ENCODE data around the gene ZNF428.

DNA sequence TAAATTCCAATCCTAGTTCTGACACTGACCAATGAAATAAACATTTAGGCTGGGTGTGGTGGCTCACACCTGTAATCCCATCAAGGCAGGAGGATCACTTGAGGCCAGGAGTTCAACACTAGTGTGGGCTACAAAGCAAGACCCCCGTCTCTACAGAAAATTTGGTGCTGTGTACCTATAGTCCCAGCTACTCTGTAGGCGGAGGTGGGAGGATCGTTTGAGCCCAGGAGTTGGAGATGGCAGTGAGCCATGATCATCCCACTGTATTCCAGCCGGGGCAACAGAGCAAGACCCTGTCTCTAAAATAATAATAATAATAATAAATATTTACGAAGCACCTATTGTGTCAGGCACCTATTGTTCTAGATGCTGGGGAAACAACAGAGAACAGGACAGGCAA is 30.2 kb downstream of the ZNF428 start:
- TF ChIP-seq, protein P1, sequence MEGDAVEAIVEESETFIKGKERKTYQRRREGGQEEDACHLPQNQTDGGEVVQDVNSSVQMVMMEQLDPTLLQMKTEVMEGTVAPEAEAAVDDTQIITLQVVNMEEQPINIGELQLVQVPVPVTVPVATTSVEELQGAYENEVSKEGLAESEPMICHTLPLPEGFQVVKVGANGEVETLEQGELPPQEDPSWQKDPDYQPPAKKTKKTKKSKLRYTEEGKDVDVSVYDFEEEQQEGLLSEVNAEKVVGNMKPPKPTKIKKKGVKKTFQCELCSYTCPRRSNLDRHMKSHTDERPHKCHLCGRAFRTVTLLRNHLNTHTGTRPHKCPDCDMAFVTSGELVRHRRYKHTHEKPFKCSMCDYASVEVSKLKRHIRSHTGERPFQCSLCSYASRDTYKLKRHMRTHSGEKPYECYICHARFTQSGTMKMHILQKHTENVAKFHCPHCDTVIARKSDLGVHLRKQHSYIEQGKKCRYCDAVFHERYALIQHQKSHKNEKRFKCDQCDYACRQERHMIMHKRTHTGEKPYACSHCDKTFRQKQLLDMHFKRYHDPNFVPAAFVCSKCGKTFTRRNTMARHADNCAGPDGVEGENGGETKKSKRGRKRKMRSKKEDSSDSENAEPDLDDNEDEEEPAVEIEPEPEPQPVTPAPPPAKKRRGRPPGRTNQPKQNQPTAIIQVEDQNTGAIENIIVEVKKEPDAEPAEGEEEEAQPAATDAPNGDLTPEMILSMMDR (IDR thresholded peaks at IDR 0.05): no peak
- TF ChIP-seq POLR2A (IDR thresholded peaks at IDR 0.05) (no peak), EP300 (IDR thresholded peaks at IDR 0.05) (no peak)

Measured in ovary (tissue), 3 donors.